Right cardiac atrium (tissue), 5 donors: Measurements from ENCODE around the gene CCDC167. TPM values are rescaled to one million over a fixed set of nuclear protein-coding genes. Genes with fewer than 3 reads are reported as not detected.
A peak's percentile ranks its signal among the peaks of the same experiment; 100 is the strongest.

Source experiments
- ATAC-seq, 2 donors: fragments of 200-7000 bp; cut with Tn5 transposase; one replicate each; pipeline versions ENCODE4 v1.8.0 to v1.9.1; 2020; ENCODE audit warnings: moderate library complexity in 2 of 2, mild to moderate bottlenecking in 1 of 2
- DNase-seq, 3 donors: peaks; one replicate each; pipeline ENCODE4 v3.0.0-alpha.2; 2020
- H3K27ac ChIP-seq: one replicate; pipeline ENCODE4 v1.5.1; 2013; ENCODE audit warnings: mild to moderate bottlenecking, low read length, control low read depth, moderate library complexity
- H3K27me3 ChIP-seq: one replicate; pipeline ENCODE4 v1.6.1; 2013; ENCODE audit not compliant: control insufficient read depth, insufficient read depth
- H3K4me1 ChIP-seq: one replicate; pipeline ENCODE4 v1.6.1; 2013; ENCODE audit warnings: low read length; ENCODE audit not compliant: control insufficient read depth, insufficient read depth
- H3K4me3 ChIP-seq: one replicate; pipeline ENCODE4 v1.5.1; 2013; ENCODE audit warnings: low read length, control low read depth
- H3K9me3 ChIP-seq: one replicate; pipeline ENCODE4 v1.6.1; 2013; ENCODE audit warnings: low read length; ENCODE audit not compliant: control insufficient read depth
- WGBS: extraction: QIAGEN DNeasy Blood & Tissue Kit; methylation state at CpG from one replicate; pipeline ENCODE4 v1.1.7; 2013; 5-methylcytosine and 5-hydroxymethylcytosine counted together
- intact Hi-C, 4 donors: fragments of 100-400 bp; cut with DNase I; formaldehyde crosslinking; loops; one replicate each; pipeline versions ENCODE4 v1.11.0 to v1.14.0; 2022 to 2023
- long read RNA-seq, 4 donors: library from polyadenylated mRNA; unstranded; transcript quantifications; one replicate each; pipeline ENCODE4 v2.0.0, GENCODE V29; 2020 to 2021
- polyA plus RNA-seq: library from polyadenylated mRNA; stranded (reverse); fragments of 200-250 nt; gene quantifications from one replicate; pipeline ENCODE4 v1.2.3, GENCODE V29; 2013
- total RNA-seq, 4 donors: library from RNA; stranded (reverse); fragmentation: NEBNext Ultra II Directional; extraction: Animal tissue kit (Norgen Biotek cat#: 25700); gene quantifications; one replicate each; pipeline ENCODE4 v1.2.1, GENCODE V29; 2021
- donor health status: healthy with polysubstance abuse.
- donor health status: DM: no; HTN: yes; CAD: no.
- donor health status: DM: no; HTN: no; CAD: no.
- donor health status: DM: no; HTN: yes; CAD: no; lungs with severe emphysema.
- donor health status: DM: yes; HTN: yes; CAD: no.

Gene CCDC167
- 10 to 100 TPM; 18.8 to 27.6 (median 20.3) TPM for total RNA-seq
- 63.8 TPM for polyA plus RNA-seq
- long read RNA-seq, donor 1, transcript CCDC167-201 (4 exons, 619 nt) = major isoform, 7 of 7 reads
- long read RNA-seq, donor 1, partial matches to known transcripts = 0 of 7 reads
- long read RNA-seq, donor 1, other reads (novel, unspliced or antisense) = 0 of 7 reads
- long read RNA-seq, donor 2, transcript CCDC167-201 (4 exons, 619 nt) = major isoform, 17 of 17 reads
- long read RNA-seq, donor 2, partial matches to known transcripts = 0 of 17 reads
- long read RNA-seq, donor 2, other reads (novel, unspliced or antisense) = 0 of 17 reads
- long read RNA-seq, donor 3, partial matches to known transcripts = 1 of 6 reads
- long read RNA-seq, donor 3, other reads (novel, unspliced or antisense) = 1 of 6 reads
- long read RNA-seq, donor 4, transcript CCDC167-201 (4 exons, 619 nt) = major isoform, 7 of 7 reads
- long read RNA-seq, donor 4, partial matches to known transcripts = 0 of 7 reads
- long read RNA-seq, donor 4, other reads (novel, unspliced or antisense) = 0 of 7 reads

- H3K27ac ChIP-seq = no peak within 1 kb of the TSS
Observed at GRCh38 chr6:37499433-37500293, at the start of gene CCDC167. TSS of gene CCDC167 (minus strand) at chr6:37499893. CDS start at chr6:37499863, 30 bp downstream.

GRCh38 chr6:37549154-37549553, 49.5 kb upstream of the CCDC167 start:
- DNase-seq = no peak
- Histone ChIP-seq H3K27ac (no peak overlapping the region), H3K9me3 (no peaks in the 10 kb centered on the region), H3K4me1 (no peaks in the 10 kb centered on the region), H3K27me3 (no peaks in the 10 kb centered on the region), H3K4me3 (no peak overlapping the region)
- intact Hi-C loops = no loop called here
- ATAC-seq = no peak
- WGBS = 86% methylated on average over 7 of the region's 7 CpGs

More at GRCh38 chr6:37499433-37500293, at the start of gene CCDC167:
- Histone ChIP-seq H3K27me3 (no peaks in the 10 kb centered on the region), H3K4me1 (no peaks in the 10 kb centered on the region), H3K4me3 (peak within 1 kb of the TSS; percentile 78), H3K9me3 (no peaks in the 10 kb centered on the region)
- intact Hi-C loops = no loop called here
- peak; percentile 97 to 98 (median 97) for DNase-seq
- WGBS = under 1% methylated on average over 38 of the region's 38 CpGs
- peak; percentile 99 for ATAC-seq

DNA sequence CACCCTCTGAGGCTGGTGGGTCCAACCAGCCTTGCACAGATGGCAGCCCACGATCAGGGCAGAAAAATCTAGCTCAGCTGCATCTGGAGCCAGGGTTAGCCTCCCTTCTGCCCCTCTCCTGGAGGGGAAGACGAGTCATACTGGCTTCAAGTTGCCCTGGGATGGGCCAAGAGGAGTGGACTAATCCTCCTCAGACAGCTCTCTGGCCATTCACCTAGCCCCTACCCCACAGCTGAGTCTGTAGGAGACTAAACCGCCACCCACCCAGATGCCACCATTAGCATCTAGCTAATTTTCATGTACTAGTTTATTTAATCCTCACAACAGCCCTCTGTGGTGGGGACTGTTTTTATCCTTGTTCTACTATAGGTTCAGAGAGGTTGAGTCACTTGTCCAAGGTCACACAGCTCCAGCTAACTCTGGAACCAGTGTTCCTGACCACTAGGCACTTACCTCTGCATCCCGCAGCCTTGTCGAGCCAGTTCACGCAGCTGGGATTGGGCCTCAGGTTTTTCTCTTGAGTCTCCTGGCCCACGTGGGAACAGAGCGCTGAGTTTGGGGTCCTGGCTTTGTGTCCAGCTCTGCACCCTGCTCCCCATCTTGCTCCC, 48.5 kb upstream of the CCDC167 start:
- no peak overlapping the region for H3K27ac ChIP-seq
- H3K27me3 ChIP-seq = no peaks in the 10 kb centered on the region
- H3K4me1 ChIP-seq = no peaks in the 10 kb centered on the region
- ATAC-seq (no peak), DNase-seq (no peak)
- 77% methylated on average over 8 of the region's 8 CpGs for WGBS
- H3K4me3 ChIP-seq = no peak overlapping the region
- intact Hi-C loops = no loop called here
- no peaks in the 10 kb centered on the region for H3K9me3 ChIP-seq

DNA sequence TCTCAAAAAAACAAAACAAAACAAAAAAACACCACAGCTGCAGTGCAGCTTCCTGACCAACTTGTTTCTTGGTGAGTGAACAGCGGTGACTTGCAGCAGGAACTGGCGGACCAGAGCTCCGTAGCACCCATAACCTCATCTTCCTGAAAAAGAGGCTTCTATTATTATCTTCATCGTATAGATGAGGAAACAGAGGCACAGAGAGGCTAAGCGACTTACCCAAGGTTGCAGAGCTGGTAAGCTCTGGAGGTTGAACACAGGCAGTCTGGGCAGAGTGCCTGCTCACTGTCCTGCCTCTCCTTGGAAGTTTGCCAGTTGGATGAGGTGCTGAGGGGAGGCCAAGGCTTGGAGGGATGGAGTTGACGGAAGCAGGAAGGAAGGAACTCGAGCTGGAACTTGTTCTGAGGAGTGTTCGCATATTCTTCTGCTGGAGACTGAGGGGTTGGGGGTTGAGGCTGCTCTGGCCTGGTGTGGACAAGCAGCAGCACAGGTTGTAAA, 47.9 kb upstream of the CCDC167 start:
- ATAC-seq (peak; percentile 47 to 48), DNase-seq (peak in 1 of 3 donors; percentile 28)
- WGBS = 34% methylated on average over 8 of the region's 8 CpGs
- intact Hi-C loops = no loop called here
- Histone ChIP-seq H3K9me3 (no peaks in the 10 kb centered on the region), H3K4me3 (no peak overlapping the region), H3K27ac (no peak overlapping the region), H3K4me1 (no peaks in the 10 kb centered on the region), H3K27me3 (no peaks in the 10 kb centered on the region)

DNA sequence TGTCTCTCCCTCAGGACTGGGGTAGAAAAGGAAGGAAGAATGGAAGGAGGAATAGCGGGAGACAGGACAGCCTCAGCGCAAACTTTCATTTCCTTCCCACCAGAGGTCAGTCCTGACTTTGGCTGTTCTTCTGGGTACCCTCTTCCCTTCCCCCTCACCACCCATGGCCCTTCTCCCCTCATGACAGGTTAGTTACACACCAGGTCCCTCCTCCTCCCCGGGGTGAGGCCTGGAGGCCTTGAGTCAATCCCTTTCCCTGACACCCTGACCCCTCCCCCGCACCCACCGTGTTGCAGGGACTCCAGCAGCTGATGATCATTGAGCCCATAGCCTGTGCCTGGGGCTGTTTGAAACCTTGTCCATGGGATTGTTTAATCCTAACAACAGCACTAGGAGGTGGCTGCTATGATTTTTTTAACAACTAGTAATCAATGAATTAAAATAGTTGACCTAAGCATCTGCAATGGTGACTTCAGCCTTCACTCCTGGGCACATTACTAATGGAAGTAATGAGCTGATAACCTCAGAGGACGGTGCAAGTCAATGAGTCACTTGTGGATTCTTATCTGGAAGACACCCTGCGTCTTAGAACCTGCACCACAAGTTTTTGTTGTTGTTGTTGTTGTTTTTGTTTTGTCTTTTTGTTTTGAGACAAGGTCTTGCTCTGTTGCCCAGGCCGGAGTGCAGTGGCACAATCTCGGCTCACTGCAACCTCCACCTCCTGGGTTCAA, 46.6 kb upstream of the CCDC167 start:
- no peaks in the 10 kb centered on the region for H3K27me3 ChIP-seq
- intact Hi-C loops = no loop called here
- H3K27ac ChIP-seq = no peak overlapping the region
- no peaks in the 10 kb centered on the region for H3K9me3 ChIP-seq
- no peak for ATAC-seq
- WGBS = 69% methylated on average over 9 of the region's 9 CpGs
- DNase-seq = no peak
- H3K4me1 ChIP-seq = no peaks in the 10 kb centered on the region
- H3K4me3 ChIP-seq = no peak overlapping the region

DNA sequence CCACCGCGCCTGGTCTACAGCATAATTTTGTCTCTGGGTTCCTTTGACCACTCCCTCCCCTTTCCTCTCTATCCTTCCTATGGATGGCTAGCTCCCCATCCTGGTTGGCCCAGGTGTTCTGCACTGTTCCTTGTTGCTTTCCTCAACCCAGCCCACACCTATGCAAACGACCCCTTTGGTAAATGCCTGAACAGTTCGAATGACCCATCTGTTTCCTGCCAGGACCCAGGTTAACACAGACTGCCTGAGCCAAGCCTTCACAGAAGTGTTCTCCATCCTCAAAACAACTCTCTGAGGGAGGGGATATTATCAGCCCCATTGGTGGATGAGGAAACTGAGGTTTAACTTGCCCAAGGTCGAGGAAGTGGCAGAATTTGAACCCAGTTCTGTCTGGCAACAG, 44.8 kb upstream of the CCDC167 start:
- Histone ChIP-seq H3K27me3 (no peaks in the 10 kb centered on the region), H3K4me1 (no peaks in the 10 kb centered on the region), H3K27ac (no peak overlapping the region), H3K9me3 (no peaks in the 10 kb centered on the region), H3K4me3 (no peak overlapping the region)
- 81% methylated on average over 5 of the region's 5 CpGs for WGBS
- DNase-seq = no peak
- no peak for ATAC-seq
- intact Hi-C loops = no loop called here

- H3K4me1 ChIP-seq = no peaks in the 10 kb centered on the region
- DNase-seq (no peak), ATAC-seq (no peak)
- H3K4me3 ChIP-seq = no peak overlapping the region
- H3K9me3 ChIP-seq = no peaks in the 10 kb centered on the region
- no peaks in the 10 kb centered on the region for H3K27me3 ChIP-seq
- intact Hi-C loops = no loop called here
- WGBS = 82% methylated on average over 4 of the region's 4 CpGs
- no peak overlapping the region for H3K27ac ChIP-seq
Observed at GRCh38 chr6:37543361-37543760, 43.7 kb upstream of the CCDC167 start.

DNA sequence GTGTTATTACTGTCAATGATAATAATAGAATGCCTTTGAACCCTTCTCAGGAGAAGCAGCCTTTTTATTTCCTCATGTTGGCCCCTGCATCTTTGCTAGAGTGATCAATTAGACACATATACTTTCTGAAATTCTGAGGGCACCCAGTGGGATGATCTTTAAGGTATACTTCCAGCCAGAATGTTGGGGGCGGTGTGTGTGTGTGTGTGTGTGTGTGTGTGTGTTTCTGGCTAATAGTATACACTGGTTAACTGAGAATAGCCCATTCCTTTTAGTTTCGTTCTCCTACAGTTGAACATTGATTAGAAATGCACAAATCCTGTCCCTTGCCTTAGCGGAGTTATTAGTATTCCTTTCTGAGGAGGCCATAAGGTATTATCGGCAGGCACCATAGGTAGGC, 41.7 kb upstream of the CCDC167 start:
- no peak for DNase-seq
- WGBS = 95% methylated on average over 4 of the region's 4 CpGs
- ATAC-seq = no peak
- H3K27ac ChIP-seq = no peak overlapping the region
- H3K9me3 ChIP-seq = no peaks in the 10 kb centered on the region
- H3K4me1 ChIP-seq = no peaks in the 10 kb centered on the region
- intact Hi-C loops = no loop called here
- no peak overlapping the region for H3K4me3 ChIP-seq
- no peaks in the 10 kb centered on the region for H3K27me3 ChIP-seq

DNA sequence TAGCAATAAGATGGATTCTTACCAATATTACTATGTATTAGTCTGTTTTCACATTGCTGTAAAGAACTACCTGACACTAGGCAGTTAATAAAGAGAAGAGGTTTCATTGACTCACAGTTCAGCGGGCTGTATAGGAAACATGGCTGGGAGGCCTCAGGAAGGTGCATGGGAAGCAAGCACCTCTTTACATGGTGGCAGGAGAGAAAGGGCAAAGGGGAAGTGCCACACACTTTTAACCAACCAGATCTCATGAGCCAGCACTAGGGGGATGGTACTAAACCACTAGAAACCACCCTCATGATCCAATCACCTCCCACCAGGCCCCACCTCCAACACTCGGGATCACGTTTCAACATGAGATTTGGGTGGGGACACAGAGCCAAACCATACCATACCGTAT, 40.7 kb upstream of the CCDC167 start:
- H3K27ac ChIP-seq = no peak overlapping the region
- no peaks in the 10 kb centered on the region for H3K27me3 ChIP-seq
- DNase-seq (no peak), ATAC-seq (no peak)
- intact Hi-C loops = no loop called here
- peaks cover 3% of the 10 kb centered on the region for H3K4me1 ChIP-seq
- H3K4me3 ChIP-seq = no peak overlapping the region
- 68% methylated on average over 4 of the region's 4 CpGs for WGBS
- no peaks in the 10 kb centered on the region for H3K9me3 ChIP-seq

DNA sequence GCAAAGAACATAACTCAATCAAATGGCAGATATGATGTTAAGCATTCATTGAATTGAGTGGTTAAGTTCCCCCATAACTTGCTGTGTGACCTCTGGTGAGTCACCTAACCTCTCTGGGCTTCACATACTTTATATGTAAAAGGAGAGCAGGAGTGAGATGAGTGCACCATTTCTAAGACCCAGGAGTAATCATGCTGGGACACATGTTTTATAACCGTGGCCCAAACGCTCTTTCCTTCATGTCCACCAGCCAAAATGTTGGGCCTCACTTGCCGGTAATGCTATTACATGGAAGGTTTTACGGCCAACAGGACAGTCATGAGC, 40.3 kb upstream of the CCDC167 start:
- Histone ChIP-seq H3K4me1 (peaks cover 3% of the 10 kb centered on the region), H3K4me3 (no peak overlapping the region), H3K27me3 (no peaks in the 10 kb centered on the region), H3K9me3 (no peaks in the 10 kb centered on the region), H3K27ac (no peak overlapping the region)
- DNase-seq (no peak), ATAC-seq (no peak)
- intact Hi-C loops = no loop called here
- WGBS = 98% methylated on average over 4 of the region's 4 CpGs
